ENCODE results near the gene PRKRIP1.

The PRKRIP1 gene

DNA sequence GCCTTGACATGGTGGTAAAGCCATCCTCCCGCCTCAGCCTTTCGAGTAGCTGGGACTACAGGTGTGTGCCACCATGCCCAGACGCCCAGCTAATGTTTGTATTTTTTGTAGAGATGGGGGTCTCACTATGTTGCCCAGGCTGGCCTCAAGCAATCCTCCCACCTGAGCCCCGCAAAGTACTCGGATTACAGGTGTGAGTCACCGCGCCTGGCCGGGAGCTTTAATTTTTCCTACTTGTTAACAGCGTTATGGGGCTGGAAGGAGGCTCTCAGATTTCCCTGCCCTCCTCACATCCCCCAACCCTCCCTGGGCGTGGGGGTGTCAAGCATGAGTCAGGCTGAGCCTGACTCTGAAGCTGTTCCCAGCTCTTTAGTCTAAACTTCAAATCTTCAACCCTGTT lies 60.2 kb downstream of the PRKRIP1 start:
- Histone ChIP-seq H4K20me1 (ENCODE audit: low read depth, low read length) (no peaks in the 10 kb centered on the region), H3K36me3 (ENCODE audit: low read length) (no peaks in the 10 kb centered on the region), H3K27me3 (ENCODE audit: low read length) (no peaks in the 10 kb centered on the region), H3K9ac (ENCODE audit: low read length) (no peak overlapping the region), H3K9me3 (ENCODE audit: insufficient read depth, low read length) (no peaks in the 10 kb centered on the region), H3K79me2 (ENCODE audit: insufficient read depth, low read length) (no peaks in the 10 kb centered on the region), H3K9me2 (replicated peaks; ENCODE audit: insufficient read depth, low read length) (no peaks in the 10 kb centered on the region), H3K4me3 (ENCODE audit: insufficient read depth, low read length, poor library complexity, severe bottlenecking) (no peak overlapping the region), H2AFZ (ENCODE audit: low read depth, low read length, severe bottlenecking) (no peak overlapping the region), H3K4me2 (ENCODE audit: low read depth, low read length, poor library complexity, severe bottlenecking) (no peak overlapping the region), H3K27ac (ENCODE audit: low read depth, low read length) (no peak overlapping the region), H3F3A (ENCODE audit: insufficient read depth) (peaks cover 5% of the 10 kb centered on the region; the same call in 1 of the 2 replicates)
- TF ChIP-seq, protein P1, sequence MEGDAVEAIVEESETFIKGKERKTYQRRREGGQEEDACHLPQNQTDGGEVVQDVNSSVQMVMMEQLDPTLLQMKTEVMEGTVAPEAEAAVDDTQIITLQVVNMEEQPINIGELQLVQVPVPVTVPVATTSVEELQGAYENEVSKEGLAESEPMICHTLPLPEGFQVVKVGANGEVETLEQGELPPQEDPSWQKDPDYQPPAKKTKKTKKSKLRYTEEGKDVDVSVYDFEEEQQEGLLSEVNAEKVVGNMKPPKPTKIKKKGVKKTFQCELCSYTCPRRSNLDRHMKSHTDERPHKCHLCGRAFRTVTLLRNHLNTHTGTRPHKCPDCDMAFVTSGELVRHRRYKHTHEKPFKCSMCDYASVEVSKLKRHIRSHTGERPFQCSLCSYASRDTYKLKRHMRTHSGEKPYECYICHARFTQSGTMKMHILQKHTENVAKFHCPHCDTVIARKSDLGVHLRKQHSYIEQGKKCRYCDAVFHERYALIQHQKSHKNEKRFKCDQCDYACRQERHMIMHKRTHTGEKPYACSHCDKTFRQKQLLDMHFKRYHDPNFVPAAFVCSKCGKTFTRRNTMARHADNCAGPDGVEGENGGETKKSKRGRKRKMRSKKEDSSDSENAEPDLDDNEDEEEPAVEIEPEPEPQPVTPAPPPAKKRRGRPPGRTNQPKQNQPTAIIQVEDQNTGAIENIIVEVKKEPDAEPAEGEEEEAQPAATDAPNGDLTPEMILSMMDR (IDR thresholded peaks at IDR 0.05; ENCODE audit: insufficient read depth, low read length, poor library complexity, severe bottlenecking), result no peak
- TF ChIP-seq EZH2phosphoT487 (conservative IDR thresholded peaks at IDR 0.05; ENCODE audit: low read length), result no peak

DNA sequence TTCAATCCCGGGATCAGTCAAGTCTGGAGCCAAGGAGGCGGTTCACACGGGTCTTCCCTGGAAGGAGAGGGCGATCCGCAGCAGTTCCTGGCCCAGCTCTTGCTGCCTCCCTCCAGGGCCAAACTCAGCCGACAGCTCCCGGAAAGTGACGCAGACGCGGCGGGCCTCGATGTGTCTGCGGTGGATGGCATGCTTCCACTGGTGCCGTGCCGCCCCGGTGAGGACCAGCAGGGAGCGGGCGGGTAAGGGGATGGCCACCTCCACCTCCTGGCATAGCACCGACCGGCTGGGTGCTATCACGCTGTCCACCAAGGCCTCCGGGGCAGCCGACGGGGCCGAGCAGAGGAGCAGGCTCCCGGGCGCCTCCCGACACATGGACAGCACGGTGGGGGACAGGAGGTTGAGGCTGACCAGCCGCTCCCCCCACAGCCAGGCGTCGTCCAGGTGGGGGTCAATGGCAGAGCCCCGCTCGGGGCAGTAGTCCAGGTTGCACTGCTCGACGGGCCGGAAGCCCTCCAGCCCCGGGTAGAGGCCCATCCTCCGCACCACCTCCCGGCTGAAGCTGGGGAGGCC lies 61.3 kb downstream of the PRKRIP1 start:
- TF ChIP-seq EZH2phosphoT487 (conservative IDR thresholded peaks at IDR 0.05; ENCODE audit: low read length), result no peak
- TF ChIP-seq, protein P1 (IDR thresholded peaks at IDR 0.05; ENCODE audit: insufficient read depth, low read length, poor library complexity, severe bottlenecking), result no peak
- no peak overlapping the region for H3K9ac ChIP-seq (ENCODE audit: low read length)
- H3K4me2 ChIP-seq (ENCODE audit: low read depth, low read length, poor library complexity, severe bottlenecking), result no peak overlapping the region
- H3K9me2 ChIP-seq (replicated peaks; ENCODE audit: insufficient read depth, low read length), result no peaks in the 10 kb centered on the region
- H3K4me3 ChIP-seq (ENCODE audit: insufficient read depth, low read length, poor library complexity, severe bottlenecking), result no peak overlapping the region
- no peaks in the 10 kb centered on the region for H3K36me3 ChIP-seq (ENCODE audit: low read length)
- peaks cover 5% of the 10 kb centered on the region; the same call in 1 of the 2 replicates for H3F3A ChIP-seq (ENCODE audit: insufficient read depth)
- H3K27me3 ChIP-seq (ENCODE audit: low read length), result no peaks in the 10 kb centered on the region
- no peak overlapping the region for H3K27ac ChIP-seq (ENCODE audit: low read depth, low read length)
- H2AFZ ChIP-seq (ENCODE audit: low read depth, low read length, severe bottlenecking), result no peak overlapping the region
- H4K20me1 ChIP-seq (ENCODE audit: low read depth, low read length), result no peaks in the 10 kb centered on the region
- H3K79me2 ChIP-seq (ENCODE audit: insufficient read depth, low read length), result peaks cover 3% of the 10 kb centered on the region; the same call in 1 of the 2 replicates
- H3K9me3 ChIP-seq (ENCODE audit: insufficient read depth, low read length), result no peaks in the 10 kb centered on the region

DNA sequence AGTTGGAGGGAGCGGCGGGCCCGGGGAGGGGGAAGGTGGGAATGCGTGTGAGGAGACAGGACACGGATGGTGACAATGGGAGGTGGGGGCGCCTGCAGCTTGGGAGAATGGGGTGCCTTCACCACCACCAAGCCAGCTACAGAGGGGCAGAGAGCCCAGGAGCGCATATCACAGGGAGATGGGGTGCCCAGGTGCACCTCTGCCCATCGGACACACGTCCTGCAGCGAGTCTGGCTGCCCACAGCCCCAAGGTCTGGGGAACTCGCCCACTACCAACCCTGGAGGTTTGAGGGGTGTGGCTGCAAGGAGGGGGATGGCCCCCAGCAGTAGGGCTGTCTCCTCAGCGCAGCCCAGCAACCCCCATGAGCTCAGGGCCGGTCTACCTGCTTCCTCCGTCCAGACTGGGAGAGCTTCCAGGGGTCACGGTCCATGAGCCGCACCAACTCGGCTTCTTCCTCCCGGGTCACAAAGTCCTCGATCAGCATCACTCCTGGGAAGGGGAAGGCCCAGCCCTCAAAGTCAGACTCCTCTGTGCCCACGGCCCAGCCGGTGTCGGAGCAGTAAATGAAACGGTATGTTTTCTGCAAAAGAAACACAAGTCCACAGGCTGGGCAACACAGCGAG lies 63.2 kb downstream of the PRKRIP1 start:
- Histone ChIP-seq H3K79me2 (ENCODE audit: insufficient read depth, low read length) (peaks cover 20% of the 10 kb centered on the region), H3K27ac (ENCODE audit: low read depth, low read length) (no peak overlapping the region), H3K9ac (ENCODE audit: low read length) (no peak overlapping the region), H3F3A (ENCODE audit: insufficient read depth) (peaks cover 5% of the 10 kb centered on the region; the same call in 1 of the 2 replicates), H3K36me3 (ENCODE audit: low read length) (no peaks in the 10 kb centered on the region), H3K9me2 (replicated peaks; ENCODE audit: insufficient read depth, low read length) (no peaks in the 10 kb centered on the region), H3K4me3 (ENCODE audit: insufficient read depth, low read length, poor library complexity, severe bottlenecking) (no peak overlapping the region), H2AFZ (ENCODE audit: low read depth, low read length, severe bottlenecking) (no peak overlapping the region), H3K9me3 (ENCODE audit: insufficient read depth, low read length) (no peaks in the 10 kb centered on the region), H3K4me2 (ENCODE audit: low read depth, low read length, poor library complexity, severe bottlenecking) (no peak overlapping the region), H4K20me1 (ENCODE audit: low read depth, low read length) (no peaks in the 10 kb centered on the region), H3K27me3 (ENCODE audit: low read length) (no peaks in the 10 kb centered on the region)
- TF ChIP-seq EZH2phosphoT487 (conservative IDR thresholded peaks at IDR 0.05; ENCODE audit: low read length), result no peak
- TF ChIP-seq, protein P1 (IDR thresholded peaks at IDR 0.05; ENCODE audit: insufficient read depth, low read length, poor library complexity, severe bottlenecking), result no peak

Data from SU-DHL-6 (cell line).